ENCODE results near the gene ADCK2.

- TF ChIP-seq CTCF (IDR thresholded peaks at IDR 0.05; ENCODE audit: extremely low read depth in 1 of 2, insufficient read depth in 1 of 2, low read depth in 1 of 2, low read length in 2 of 2) (peak; percentile 28 to 45), EZH2 (IDR thresholded peaks at IDR 0.05; ENCODE audit: borderline replicate concordance, low read depth, low read length, severe bottlenecking) (no peak), POLR2A (IDR thresholded peaks at IDR 0.05; ENCODE audit: low read depth, low read length) (no peak)
Observed at GRCh38 chr7:140674899-140675701, 2.4 kb downstream of the ADCK2 start.
